GM10266 (cell line): ENCODE results near the gene IQGAP3.

ENCODE experiments used
- DNase-seq: peaks from one replicate; pipeline ENCODE4 v3.0.0; 2012; ENCODE audit errors: extremely low spot score
- CTCF ChIP-seq: IDR thresholded peaks from 2 replicates; pipeline ENCODE4 v1.5.1; 2012; ENCODE audit warnings: mild to moderate bottlenecking, low read depth; ENCODE audit not compliant: control insufficient read depth, insufficient read depth; ENCODE audit errors: missing control alignments

IQGAP3 gene

GRCh38 chr1:156522443-156522970 is 49.9 kb downstream of the IQGAP3 start:
- DNase-seq = no peak

GRCh38 chr1:156517748-156518147 is 54.6 kb downstream of the IQGAP3 start:
- DNase-seq = no peak

More at GRCh38 chr1:156522443-156522970, 49.9 kb downstream of the IQGAP3 start:
- no peak for TF ChIP-seq CTCF

GRCh38 chr1:156516821-156517220 is 55.5 kb downstream of the IQGAP3 start:
- TF ChIP-seq CTCF = no peak
- no peak for DNase-seq

More at GRCh38 chr1:156517748-156518147, 54.6 kb downstream of the IQGAP3 start:
- no peak for TF ChIP-seq CTCF

- TF ChIP-seq CTCF = no peak
- no peak for DNase-seq
Measured at GRCh38 chr1:156515956-156516355, 56.4 kb downstream of the IQGAP3 start.

- TF ChIP-seq CTCF = no peak
- DNase-seq = no peak
Measured at GRCh38 chr1:156513185-156513584, 59.2 kb downstream of the IQGAP3 start.

- no peak for TF ChIP-seq CTCF
- no peak for DNase-seq
Measured at GRCh38 chr1:156511644-156512043, 60.7 kb downstream of the IQGAP3 start.

GRCh38 chr1:156510709-156511108 is 61.7 kb downstream of the IQGAP3 start:
- TF ChIP-seq CTCF = no peak
- DNase-seq = no peak
